H1 (cell line): ENCODE measurements around the gene ESPNL. TPM values are rescaled to one million over a fixed set of nuclear protein-coding genes. Genes with fewer than 3 reads are reported as not detected.

Experiments
- BACH1 ChIP-seq: IDR thresholded peaks from 2 replicates; pipeline ENCODE4 v1.6.1; 2012; ENCODE audit warnings: low read length, improper control_type of control experiment
- BRCA1 ChIP-seq: IDR thresholded peaks from 2 replicates; pipeline ENCODE4 v1.6.1; 2012; ENCODE audit warnings: low read depth, low read length, improper control_type of control experiment
- CBX8 ChIP-seq: fragments of 300-800, 300-1000 bp; sonication (generic); IDR thresholded peaks from 2 replicates; pipeline ENCODE4 v1.7.1; 2016; ENCODE audit warnings: low read depth, low read length, borderline replicate concordance
- CEBPB ChIP-seq: IDR thresholded peaks from 2 replicates; pipeline ENCODE4 v1.6.1; 2012; ENCODE audit warnings: low read depth, low read length
- FOSL1 ChIP-seq: IDR thresholded peaks from 2 replicates; pipeline ENCODE4 v1.6.1; 2011; ENCODE audit warnings: mild to moderate bottlenecking, low read depth, low read length, moderate library complexity; ENCODE audit not compliant: insufficient read depth
- GTF2F1 ChIP-seq: IDR thresholded peaks from 2 replicates; pipeline ENCODE4 v1.6.1; 2012; ENCODE audit warnings: low read depth, low read length, improper control_type of control experiment, borderline replicate concordance
- JUN ChIP-seq: IDR thresholded peaks from 2 replicates; pipeline ENCODE4 v1.6.1; 2011; ENCODE audit warnings: low read depth, mild to moderate bottlenecking, improper control_type of control experiment, low read length
- JUND ChIP-seq: IDR thresholded peaks from 2 replicates; pipeline ENCODE4 v1.6.1; 2011; ENCODE audit warnings: mild to moderate bottlenecking, improper control_type of control experiment, low read length
- MAFK ChIP-seq: IDR thresholded peaks from 2 replicates; pipeline ENCODE4 v1.6.1; 2012; ENCODE audit warnings: low read depth, mild to moderate bottlenecking, improper control_type of control experiment, low read length
- NANOG ChIP-seq: IDR thresholded peaks from 2 replicates; pipeline ENCODE4 v1.6.1; 2011; ENCODE audit warnings: low read length, low read depth, mild to moderate bottlenecking, inconsistent platforms; ENCODE audit not compliant: insufficient read depth, poor library complexity, severe bottlenecking
- PHF8 ChIP-seq: fragments of 200-600 bp; sonication (generic); conservative IDR thresholded peaks from 2 replicates; pipeline ENCODE4 v1.7.1; 2012; ENCODE audit warnings: low read depth, mild to moderate bottlenecking, inconsistent platforms, low read length, moderate library complexity
- POU5F1 ChIP-seq: IDR thresholded peaks from 2 replicates; pipeline ENCODE4 v1.6.1; 2011; ENCODE audit warnings: low read depth, mild to moderate bottlenecking, low read length, moderate library complexity
- RBBP5 ChIP-seq: IDR thresholded peaks from 2 replicates; pipeline ENCODE4 v1.7.1; 2012; ENCODE audit warnings: low read depth, mild to moderate bottlenecking, inconsistent platforms, low read length, moderate library complexity, borderline replicate concordance
- SP2 ChIP-seq: IDR thresholded peaks from 2 replicates; pipeline ENCODE4 v1.6.1; 2012; ENCODE audit warnings: mild to moderate bottlenecking, low read length, inconsistent platforms
- SUZ12 ChIP-seq: fragments of 200-600 bp; sonication (generic); IDR thresholded peaks from 2 replicates; pipeline ENCODE4 v1.6.1; 2012; ENCODE audit warnings: mild to moderate bottlenecking, inconsistent platforms, low read length, moderate library complexity, mixed read lengths
- TBP ChIP-seq: IDR thresholded peaks from 2 replicates; pipeline ENCODE4 v1.6.1; 2011; ENCODE audit warnings: low read depth, low read length, improper control_type of control experiment
- polyA plus RNA-seq, 7 experiments: library from polyadenylated mRNA; depleted of rRNA in 3 of 7; stranded (reverse) in 5 of 7; unstranded in 2 of 7; fragments of >200 nt in 5 of 7; fragments of 200-250 nt in 2 of 7; gene quantifications; 1 replicate in 5 of 7; 2 replicates in 1 of 7; 4 replicates in 1 of 7; pipeline versions ENCODE4 v1.2.1 to v1.2.3, GENCODE V29; 2011 to 2013; ENCODE audit warnings: missing spikeins in 2 of 7, mixed read lengths in 2 of 7
- total RNA-seq: library from RNA; stranded (reverse); fragmentation: NEBNext Ultra II Directional; extraction: Animal tissue kit (Norgen Biotek cat#: 25700); gene quantifications from 2 replicates; pipeline ENCODE4 v1.2.1, GENCODE V29; 2021
- TF ChIP-seq, protein P1 (sequence below): IDR thresholded peaks from 2 replicates; pipeline ENCODE4 v1.6.1; 2011; ENCODE audit warnings: low read depth, mild to moderate bottlenecking, low read length; ENCODE audit not compliant: insufficient read depth
- TF ChIP-seq, protein P2 (sequence below): IDR thresholded peaks from 2 replicates; pipeline ENCODE4 v1.6.1; 2012; ENCODE audit warnings: inconsistent platforms

Gene ESPNL
- total and polyA plus RNA-seq, 2 of the 8 experiments (the other 6 are each of a cell fraction or from before 2014, with no cell fraction given) = 0.68 to 1.3 TPM

DNA sequence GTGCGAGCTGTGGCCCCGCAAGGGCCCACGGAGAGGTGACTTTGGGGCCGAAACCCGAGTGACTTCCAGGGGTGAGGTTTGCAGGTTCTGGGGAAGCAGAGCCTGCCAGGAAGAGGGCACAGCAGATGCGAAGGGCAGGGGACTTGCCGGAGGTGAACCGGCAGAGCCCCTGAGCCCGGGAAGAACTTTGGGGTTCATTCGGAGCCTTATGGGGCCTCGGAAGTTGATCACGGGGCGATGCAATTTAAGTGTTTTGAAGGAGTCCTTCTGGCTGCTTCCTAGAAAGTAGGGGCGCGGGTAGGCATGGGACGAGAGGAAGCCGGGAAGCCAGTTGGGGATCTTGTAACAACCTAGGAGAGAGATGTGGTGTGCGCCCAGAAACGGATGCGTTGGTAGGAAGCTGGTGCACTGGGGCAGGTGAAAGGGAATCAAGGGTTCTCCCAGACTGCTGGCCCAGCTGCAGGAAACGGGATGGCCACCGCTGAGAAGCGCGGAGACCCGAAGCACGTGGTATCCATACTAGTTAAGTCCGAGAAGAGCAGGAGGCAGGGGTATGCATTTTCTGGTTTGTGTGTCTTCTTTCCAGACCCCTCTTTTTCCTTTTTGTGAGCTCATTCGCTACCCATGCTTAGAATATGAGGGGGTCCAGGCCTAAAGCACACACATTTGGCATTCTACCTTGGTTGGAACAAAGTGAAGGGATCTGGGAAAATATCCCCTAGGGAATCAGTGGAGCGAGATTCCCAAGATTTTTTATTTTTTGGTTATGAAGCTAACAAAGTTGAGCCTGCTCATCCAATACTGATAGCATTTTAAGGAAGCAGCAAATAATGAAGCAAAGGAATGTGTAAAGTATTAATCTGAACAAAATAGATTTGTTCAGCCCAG lies 38.6 kb upstream of the ESPNL start (continued):
- TF ChIP-seq BACH1 (no peak), SUZ12 (no peak), GTF2F1 (peak; percentile 24; the same call in 1 of the 2 replicates), CEBPB (no peak), FOSL1 (no peak), JUN (no peak), RBBP5 (no peak), MAFK (no peak), CBX8 (no peak), NANOG (no peak), JUND (no peak), BRCA1 (no peak), SP2 (no peak), POU5F1 (no peak), TBP (peak; percentile 46), PHF8 (no peak)
- TF ChIP-seq, protein P1, sequence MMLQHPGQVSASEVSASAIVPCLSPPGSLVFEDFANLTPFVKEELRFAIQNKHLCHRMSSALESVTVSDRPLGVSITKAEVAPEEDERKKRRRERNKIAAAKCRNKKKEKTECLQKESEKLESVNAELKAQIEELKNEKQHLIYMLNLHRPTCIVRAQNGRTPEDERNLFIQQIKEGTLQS = no peak
- TF ChIP-seq, protein P2, sequence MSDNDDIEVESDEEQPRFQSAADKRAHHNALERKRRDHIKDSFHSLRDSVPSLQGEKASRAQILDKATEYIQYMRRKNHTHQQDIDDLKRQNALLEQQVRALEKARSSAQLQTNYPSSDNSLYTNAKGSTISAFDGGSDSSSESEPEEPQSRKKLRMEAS = peak; percentile 92
